Measurements from ENCODE around the gene DCLK2. TPM values are rescaled to one million over a fixed set of nuclear protein-coding genes. Genes with fewer than 3 reads are reported as not detected.

Gene DCLK2
- total and polyA plus RNA-seq, 2 of the 13 experiments (the other 11 are each of a cell fraction or from before 2014, with no cell fraction given) = not detected

DNA sequence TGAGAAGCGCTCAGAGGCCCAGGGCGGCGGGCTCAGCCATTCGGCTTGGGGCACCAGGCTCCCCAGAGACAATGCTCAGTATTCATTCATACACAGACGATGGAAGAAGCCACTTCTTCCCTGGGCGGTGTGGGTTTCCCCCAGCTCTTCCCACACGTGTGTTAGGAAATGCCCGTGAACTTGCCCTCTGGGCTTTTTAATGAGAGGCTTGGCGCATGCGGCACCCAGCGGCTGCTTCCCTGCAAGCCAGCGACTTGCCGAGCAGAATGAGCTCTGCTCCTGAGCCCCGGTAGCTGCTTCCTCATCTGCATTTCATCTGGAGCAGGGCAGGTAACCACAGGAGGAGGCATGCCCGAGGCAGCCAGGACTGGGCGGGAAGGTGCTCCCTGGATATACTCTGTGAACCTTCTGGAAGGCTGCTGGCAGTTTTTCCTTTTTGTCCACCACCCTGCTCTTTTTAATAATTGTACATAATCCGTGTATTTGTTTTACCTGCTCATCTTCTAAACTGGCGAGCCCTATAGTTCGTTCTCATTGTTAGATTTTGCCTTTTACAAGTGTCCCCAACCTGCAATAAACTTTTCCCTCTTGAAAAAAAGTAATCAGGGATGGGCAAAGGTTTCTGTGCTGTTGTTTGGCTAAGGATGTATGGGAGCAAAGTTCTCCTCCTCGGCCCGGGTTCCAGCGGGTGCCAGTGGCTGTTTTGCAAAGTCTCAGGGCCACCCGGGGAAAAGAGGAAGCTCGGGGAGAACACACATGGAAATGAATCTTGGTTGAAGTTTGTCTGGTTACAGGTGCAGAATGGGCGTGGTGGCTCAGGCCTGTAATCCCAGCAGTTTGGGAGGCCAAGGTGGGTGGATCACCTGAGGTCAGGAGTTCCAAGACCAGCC, 178.8 kb downstream of the DCLK2 start (continued):
- TF ChIP-seq, protein P1, sequence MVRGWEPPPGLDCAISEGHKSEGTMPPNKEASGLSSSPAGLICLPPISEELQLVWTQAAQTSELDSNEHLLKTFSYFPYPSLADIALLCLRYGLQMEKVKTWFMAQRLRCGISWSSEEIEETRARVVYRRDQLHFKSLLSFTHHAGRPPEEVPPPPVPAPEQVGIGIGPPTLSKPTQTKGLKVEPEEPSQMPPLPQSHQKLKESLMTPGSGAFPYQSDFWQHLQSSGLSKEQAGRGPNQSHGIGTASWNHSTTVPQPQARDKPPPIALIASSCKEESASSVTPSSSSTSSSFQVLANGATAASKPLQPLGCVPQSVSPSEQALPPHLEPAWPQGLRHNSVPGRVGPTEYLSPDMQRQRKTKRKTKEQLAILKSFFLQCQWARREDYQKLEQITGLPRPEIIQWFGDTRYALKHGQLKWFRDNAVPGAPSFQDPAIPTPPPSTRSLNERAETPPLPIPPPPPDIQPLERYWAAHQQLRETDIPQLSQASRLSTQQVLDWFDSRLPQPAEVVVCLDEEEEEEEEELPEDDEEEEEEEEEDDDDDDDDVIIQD (CRISPR knock-in tag; IDR thresholded peaks at IDR 0.05; ENCODE audit: low read depth) = no peak
- no peak for TF ChIP-seq ZNF562 (CRISPR knock-in tag; IDR thresholded peaks at IDR 0.05; ENCODE audit: borderline replicate concordance)
- TF ChIP-seq CBX5 (CRISPR knock-in tag; IDR thresholded peaks at IDR 0.05; ENCODE audit: borderline replicate concordance) = no peak
- TF ChIP-seq FIP1L1 (IDR thresholded peaks at IDR 0.05; ENCODE audit: borderline replicate concordance, insufficient read depth, low read depth, low read length) = no peak
- no peak for TF ChIP-seq MAF1 (CRISPR knock-in tag; IDR thresholded peaks at IDR 0.05; ENCODE audit: borderline replicate concordance)
- TF ChIP-seq TARDBP (CRISPR knock-in tag; IDR thresholded peaks at IDR 0.05) = no peak
- 0 out of 2 replicates have a peak, but pooled peaks have one; percentile 5 for TF ChIP-seq THAP11 (CRISPR knock-in tag; IDR thresholded peaks at IDR 0.05)
- no peak for TF ChIP-seq TCF7L2 (IDR thresholded peaks at IDR 0.05; ENCODE audit: low read depth, low read length)
- TF ChIP-seq NFATC3 (CRISPR knock-in tag; IDR thresholded peaks at IDR 0.05) = no peak
- no peak for TF ChIP-seq SMYD3 (CRISPR knock-in tag; IDR thresholded peaks at IDR 0.05)
- TF ChIP-seq, protein P2, sequence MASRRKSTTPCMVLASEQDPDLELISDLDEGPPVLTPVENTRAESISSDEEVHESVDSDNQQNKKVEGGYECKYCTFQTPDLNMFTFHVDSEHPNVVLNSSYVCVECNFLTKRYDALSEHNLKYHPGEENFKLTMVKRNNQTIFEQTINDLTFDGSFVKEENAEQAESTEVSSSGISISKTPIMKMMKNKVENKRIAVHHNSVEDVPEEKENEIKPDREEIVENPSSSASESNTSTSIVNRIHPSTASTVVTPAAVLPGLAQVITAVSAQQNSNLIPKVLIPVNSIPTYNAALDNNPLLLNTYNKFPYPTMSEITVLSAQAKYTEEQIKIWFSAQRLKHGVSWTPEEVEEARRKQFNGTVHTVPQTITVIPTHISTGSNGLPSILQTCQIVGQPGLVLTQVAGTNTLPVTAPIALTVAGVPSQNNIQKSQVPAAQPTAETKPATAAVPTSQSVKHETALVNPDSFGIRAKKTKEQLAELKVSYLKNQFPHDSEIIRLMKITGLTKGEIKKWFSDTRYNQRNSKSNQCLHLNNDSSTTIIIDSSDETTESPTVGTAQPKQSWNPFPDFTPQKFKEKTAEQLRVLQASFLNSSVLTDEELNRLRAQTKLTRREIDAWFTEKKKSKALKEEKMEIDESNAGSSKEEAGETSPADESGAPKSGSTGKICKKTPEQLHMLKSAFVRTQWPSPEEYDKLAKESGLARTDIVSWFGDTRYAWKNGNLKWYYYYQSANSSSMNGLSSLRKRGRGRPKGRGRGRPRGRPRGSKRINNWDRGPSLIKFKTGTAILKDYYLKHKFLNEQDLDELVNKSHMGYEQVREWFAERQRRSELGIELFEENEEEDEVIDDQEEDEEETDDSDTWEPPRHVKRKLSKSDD (CRISPR knock-in tag; IDR thresholded peaks at IDR 0.05; ENCODE audit: low read depth) = no peak
- TF ChIP-seq ARNTL (CRISPR knock-in tag; IDR thresholded peaks at IDR 0.05) = no peak
- no peak for TF ChIP-seq ZFX (CRISPR knock-in tag; IDR thresholded peaks at IDR 0.05; ENCODE audit: low read depth)
- TF ChIP-seq, protein P3, sequence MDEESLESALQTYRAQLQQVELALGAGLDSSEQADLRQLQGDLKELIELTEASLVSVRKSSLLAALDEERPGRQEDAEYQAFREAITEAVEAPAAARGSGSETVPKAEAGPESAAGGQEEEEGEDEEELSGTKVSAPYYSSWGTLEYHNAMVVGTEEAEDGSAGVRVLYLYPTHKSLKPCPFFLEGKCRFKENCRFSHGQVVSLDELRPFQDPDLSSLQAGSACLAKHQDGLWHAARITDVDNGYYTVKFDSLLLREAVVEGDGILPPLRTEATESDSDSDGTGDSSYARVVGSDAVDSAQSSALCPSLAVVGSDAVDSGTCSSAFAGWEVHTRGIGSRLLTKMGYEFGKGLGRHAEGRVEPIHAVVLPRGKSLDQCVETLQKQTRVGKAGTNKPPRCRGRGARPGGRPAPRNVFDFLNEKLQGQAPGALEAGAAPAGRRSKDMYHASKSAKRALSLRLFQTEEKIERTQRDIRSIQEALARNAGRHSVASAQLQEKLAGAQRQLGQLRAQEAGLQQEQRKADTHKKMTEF (CRISPR knock-in tag; IDR thresholded peaks at IDR 0.05) = no peak
- no peak for TF ChIP-seq RFX1 (IDR thresholded peaks at IDR 0.05)
- TF ChIP-seq, protein P4, sequence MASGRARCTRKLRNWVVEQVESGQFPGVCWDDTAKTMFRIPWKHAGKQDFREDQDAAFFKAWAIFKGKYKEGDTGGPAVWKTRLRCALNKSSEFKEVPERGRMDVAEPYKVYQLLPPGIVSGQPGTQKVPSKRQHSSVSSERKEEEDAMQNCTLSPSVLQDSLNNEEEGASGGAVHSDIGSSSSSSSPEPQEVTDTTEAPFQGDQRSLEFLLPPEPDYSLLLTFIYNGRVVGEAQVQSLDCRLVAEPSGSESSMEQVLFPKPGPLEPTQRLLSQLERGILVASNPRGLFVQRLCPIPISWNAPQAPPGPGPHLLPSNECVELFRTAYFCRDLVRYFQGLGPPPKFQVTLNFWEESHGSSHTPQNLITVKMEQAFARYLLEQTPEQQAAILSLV (CRISPR knock-in tag; IDR thresholded peaks at IDR 0.05; ENCODE audit: borderline replicate concordance) = no peak
- peak; percentile 52 for TF ChIP-seq KDM6A (CRISPR knock-in tag; IDR thresholded peaks at IDR 0.05; ENCODE audit: low read depth)
- no peak for TF ChIP-seq SRY (CRISPR knock-in tag; IDR thresholded peaks at IDR 0.05)
- peak; percentile 48 for TF ChIP-seq SKI (IDR thresholded peaks at IDR 0.05; ENCODE audit: partially characterized antibody)
- TF ChIP-seq PAX8 (CRISPR knock-in tag; IDR thresholded peaks at IDR 0.05; ENCODE audit: borderline replicate concordance) = no peak
- TF ChIP-seq, protein P5, sequence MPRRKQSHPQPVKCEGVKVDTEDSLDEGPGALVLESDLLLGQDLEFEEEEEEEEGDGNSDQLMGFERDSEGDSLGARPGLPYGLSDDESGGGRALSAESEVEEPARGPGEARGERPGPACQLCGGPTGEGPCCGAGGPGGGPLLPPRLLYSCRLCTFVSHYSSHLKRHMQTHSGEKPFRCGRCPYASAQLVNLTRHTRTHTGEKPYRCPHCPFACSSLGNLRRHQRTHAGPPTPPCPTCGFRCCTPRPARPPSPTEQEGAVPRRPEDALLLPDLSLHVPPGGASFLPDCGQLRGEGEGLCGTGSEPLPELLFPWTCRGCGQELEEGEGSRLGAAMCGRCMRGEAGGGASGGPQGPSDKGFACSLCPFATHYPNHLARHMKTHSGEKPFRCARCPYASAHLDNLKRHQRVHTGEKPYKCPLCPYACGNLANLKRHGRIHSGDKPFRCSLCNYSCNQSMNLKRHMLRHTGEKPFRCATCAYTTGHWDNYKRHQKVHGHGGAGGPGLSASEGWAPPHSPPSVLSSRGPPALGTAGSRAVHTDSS (CRISPR knock-in tag; conservative IDR thresholded peaks at IDR 0.05) = no peak
- TF ChIP-seq SMAD1 (CRISPR knock-in tag; IDR thresholded peaks at IDR 0.05; ENCODE audit: borderline replicate concordance, low read depth) = no peak
